ENCODE measurements around the gene CCDC34.

The CCDC34 gene

GRCh38 chr11:27290261-27291050 is 72.6 kb downstream of the CCDC34 start:
- no peak for DNase-seq (ENCODE audit: low spot score)
